CD4-positive, alpha-beta T cell treated with Interleukin-10 for 1 hour (primary cell): ENCODE measurements around the gene CD300C.
"Not testable (repeated sequence)": the region's sequence is repeated elsewhere in the genome, so short reads cannot be mapped to it uniquely, and the experiment has no call there.

Experiments used
- DNase-seq: peaks from one replicate; pipeline ENCODE4 v3.0.0-alpha.2; 2020

CD300C gene

DNA sequence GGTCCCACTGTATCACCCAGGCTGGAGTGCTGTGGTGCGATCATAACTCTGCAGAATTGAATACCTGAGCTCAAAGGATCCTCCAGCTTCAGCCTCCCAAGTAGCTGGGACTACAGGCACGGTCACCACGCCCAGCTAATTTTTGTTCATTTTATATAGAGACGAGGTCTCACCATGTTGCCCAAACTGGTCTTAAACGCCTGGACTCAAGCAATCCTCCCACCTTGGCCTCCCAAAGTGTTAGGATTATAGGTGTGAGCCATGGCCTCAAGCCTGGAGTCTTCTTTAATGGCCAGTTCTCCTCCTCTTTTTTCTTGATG, 15.1 kb downstream of the CD300C start:
- DNase-seq = no peak

GRCh38 chr17:74529243-74529642, 16.7 kb downstream of the CD300C start:
- no peak for DNase-seq

DNA sequence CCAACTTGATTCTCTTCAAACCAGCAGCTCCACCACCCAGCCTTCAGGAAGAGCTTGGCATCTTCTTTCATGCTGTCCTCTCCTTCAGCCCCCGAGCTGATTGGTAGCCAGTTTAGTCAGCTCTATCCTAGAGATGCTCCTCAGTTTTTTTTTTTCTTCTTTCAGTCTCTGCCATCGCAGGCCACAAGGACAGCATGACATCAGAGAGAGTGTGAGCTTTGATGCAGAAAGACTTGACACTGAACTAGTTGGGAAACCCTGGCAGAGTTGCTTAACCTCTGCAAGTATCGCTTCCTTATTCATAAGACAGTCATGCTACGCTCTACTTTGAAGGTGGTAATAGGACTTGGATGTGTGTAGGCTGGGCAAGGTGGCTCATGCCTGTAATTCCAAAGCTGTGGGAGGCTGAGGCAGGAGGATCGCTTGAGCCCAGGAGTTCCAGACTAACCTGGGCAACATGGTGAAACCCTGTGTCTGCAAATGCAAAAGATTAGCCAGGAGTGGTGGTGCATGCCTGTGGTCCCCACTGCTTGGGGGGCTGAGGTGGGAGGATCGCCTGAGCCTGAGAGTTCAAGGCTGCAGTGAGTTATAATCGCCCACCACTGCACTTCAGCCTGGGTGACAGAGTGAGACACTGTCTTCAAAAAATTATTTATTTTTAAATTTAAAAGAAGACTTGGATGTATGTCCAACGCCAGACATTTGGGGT, 17.3 kb downstream of the CD300C start:
- peak; percentile 23 for DNase-seq

DNA sequence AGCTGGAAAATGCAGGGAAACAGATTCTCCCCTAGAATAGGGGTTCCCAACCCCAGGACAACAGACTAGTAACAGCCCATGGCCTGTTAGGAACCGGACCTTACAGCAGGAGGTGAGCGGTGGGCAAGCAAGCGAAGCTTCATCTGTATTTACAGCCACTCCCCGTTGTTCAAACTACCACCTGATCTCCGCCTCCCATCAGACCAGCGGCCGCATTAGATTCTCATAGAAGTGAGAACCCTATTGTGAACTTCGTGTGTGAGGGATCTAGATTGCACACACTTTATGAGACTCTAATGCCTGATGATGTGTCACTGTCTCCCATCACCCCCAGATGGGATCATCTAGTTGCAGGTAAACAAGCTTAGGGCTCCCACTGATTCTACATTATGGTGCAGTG, 18.2 kb downstream of the CD300C start:
- no peak for DNase-seq

GRCh38 chr17:74527081-74527480, 18.8 kb downstream of the CD300C start:
- no peak for DNase-seq

DNA sequence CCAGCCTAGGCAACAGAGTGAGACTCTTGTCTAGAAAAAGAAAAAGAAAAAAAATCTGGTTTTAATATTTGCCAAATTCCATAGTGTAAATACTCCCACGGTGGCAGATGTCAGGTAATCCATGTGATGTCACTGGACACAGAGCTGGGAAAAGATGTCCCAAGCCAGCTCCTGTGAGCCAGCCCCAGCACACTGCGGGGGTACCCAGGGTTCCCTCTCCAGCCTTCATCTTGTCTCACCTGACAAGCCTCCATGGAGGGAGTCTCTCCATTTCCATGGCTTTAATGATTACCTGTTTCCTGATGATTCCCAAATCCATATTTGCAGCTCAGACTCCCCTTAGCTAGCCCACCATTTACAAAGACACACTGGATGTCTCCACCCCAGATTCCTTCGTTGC, 19.2 kb downstream of the CD300C start:
- DNase-seq = no peak

- DNase-seq = no peak
Measured at GRCh38 chr17:74525781-74526288, 20.1 kb downstream of the CD300C start.

- no peak for DNase-seq
Measured at GRCh38 chr17:74525465-74525725, 20.5 kb downstream of the CD300C start.

- DNase-seq = no peak
Measured at GRCh38 chr17:74524653-74525464, 21.1 kb downstream of the CD300C start.

- no peak for DNase-seq
Measured at GRCh38 chr17:74523308-74523707, 22.6 kb downstream of the CD300C start.

DNA sequence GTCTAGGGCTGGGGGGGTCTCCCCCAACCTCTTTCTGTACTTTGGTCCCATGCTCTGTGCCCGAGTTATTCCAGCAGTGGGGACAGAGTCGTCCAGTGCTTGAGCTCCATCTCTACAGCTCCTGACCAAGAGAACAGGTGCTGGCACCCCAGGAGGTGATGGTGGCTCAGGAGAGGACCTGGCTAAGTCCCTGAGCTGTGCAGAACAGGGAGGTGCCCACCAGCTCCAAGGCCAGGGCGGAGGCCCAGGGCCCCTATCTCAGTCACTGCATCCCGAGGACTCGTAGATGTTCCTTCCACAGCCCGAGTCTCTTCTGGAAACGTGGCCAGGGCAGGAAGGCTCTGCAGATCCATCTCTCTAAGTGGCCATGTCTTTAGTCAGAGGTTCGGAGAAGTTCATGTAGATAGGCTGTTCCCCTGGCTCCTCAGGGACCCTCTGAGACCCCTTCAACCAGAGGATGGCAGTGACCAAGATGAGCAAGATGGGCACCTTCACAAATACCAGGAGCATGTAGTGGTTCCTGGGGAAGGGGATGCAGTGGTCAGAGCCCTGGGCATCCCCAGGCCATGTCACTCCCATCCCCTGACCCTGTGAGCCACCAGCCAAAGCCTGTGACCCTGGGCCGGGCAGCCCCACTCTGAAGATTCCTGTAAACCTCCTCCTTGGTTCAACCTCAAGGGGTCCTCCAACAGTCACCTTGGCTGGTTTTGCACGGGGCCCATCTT, 23.4 kb downstream of the CD300C start:
- DNase-seq = no peak

- DNase-seq = peak; percentile 33
Measured at GRCh38 chr17:74521701-74522201, 24.2 kb downstream of the CD300C start.

DNA sequence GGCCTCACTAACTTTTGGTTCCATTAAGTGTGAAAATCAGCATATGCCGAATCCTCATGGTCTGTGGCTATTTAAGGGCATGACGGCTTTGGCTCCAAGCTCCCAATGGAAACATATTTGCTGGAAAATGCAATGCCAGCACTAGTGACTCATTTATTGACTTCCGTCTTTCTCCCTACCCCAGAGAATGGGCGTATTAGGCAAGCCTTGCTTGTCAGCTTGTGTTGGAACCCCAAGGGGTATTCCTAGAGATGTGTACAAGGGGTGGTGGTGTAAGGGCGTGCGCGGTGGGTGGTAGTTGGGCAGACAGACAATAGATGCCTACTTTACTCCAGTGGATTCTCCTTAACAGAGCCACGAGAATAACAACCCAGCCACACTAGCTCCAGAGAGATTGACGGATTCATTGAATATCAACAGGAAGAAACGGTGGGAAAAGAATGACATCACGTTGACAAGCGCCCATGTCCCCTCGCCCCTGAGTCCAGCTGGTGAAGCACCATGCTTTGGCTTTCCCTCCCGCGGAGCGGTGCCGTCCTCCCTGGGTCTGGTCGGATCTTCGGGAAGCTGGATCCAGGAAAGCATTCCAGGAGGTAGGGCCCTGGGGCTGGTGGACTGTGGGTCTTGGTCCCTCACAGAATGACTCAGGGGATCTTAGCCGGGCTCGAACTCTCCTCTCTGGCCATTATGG, 25.0 kb downstream of the CD300C start:
- DNase-seq = no peak

DNA sequence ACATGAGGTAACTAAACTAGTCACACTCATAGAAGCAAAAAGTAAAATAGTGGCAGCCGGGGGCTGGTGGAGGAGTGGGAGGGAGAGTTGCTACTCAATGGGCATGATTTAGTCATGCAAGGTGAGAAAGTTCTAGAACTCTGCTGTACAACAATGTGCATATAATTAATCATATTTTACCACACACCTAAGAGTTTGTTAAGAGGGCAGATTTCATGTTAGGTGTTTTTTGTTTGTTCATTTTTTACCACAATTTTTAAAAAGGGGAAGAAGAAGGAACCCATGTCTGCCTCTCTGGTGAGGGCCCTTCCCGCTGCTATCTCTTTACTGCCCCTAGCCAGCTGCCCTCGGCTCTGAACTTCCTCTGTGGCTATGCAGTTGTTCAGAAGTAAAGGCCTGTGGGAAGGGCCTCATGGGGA, 25.9 kb downstream of the CD300C start:
- DNase-seq = peak; percentile 14

DNA sequence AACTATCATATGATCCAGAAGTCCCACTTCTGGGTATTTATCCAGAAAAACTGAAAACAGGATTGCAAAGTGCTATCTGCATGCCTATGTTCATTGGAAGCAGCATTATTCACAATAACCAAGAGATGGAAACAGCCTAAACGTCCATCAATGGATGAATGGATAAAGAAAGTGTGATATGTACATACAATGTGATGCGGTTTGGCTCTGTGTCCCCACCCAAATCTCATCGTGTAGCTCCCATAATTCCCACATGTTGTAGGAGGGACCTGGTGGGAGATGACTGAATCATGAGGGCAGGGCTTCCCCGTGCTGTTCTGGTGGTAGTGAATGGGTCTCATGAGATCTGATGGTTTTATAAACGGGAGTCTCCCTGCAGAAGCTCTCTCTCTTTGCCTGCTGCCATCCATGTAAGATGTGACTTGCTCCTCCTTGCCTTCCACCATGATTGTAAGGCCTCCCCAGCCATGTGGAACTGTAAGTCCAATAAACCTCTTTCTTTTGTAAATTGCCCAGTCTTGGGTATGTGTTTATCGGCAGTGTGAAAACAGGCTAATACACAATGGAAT, 27.4 kb downstream of the CD300C start:
- not testable (repeated sequence) for DNase-seq

DNA sequence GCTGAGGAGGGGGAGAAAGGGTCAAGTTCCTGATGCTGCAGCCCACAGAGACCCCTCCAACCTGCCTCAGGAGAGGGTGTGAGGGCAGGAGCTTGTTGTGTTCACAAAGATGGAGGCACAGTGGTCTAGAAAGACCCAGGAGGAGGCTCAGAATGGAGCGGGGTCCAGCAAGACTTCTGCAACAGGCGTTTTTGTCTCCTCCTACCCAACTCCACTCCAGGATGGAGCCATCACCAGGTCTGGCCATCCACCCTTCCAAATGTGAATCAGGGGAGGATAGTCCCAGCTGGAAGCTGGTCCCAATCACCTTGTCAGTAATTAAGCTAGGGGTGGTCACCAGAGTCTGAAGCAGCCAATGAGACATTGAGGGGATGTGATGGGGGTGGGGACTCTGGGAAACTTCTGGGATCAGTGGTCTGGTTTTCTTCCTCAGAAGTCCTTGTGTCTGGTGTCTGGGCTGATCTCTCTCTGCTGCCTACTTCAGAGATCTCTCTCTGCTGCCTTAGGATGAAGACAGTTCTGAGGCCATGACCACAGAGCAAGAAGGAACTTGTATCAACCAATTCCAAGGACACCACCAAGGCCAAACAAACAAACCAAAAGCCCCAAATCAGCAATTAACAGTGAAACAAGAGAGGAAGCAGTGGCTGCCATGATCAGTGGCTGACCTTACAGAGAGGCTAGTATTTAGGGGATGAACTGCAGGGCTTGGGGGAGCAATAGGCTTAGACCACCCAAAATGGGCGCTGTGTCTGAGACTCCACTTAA, 29.2 kb downstream of the CD300C start:
- DNase-seq = no peak

DNA sequence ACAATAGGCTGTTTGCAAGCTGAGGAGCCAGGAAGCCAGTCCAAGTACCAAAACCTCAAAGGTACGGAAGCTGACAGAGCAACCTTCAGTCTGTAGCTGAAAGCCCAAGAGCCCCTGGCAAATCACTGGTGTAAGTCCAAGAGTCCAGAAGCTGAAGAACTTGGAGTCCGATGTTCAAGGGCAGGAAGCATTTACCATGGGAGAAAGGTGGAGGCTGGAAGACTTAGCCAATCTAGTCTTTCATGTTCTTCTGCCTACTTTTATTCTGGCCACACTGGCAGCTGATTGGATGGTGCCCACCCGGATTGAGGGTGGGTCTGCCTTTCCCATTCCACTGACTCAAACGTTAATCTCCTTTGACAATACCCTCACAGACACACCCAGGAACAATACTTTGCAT, 30.0 kb downstream of the CD300C start:
- DNase-seq = no peak

DNA sequence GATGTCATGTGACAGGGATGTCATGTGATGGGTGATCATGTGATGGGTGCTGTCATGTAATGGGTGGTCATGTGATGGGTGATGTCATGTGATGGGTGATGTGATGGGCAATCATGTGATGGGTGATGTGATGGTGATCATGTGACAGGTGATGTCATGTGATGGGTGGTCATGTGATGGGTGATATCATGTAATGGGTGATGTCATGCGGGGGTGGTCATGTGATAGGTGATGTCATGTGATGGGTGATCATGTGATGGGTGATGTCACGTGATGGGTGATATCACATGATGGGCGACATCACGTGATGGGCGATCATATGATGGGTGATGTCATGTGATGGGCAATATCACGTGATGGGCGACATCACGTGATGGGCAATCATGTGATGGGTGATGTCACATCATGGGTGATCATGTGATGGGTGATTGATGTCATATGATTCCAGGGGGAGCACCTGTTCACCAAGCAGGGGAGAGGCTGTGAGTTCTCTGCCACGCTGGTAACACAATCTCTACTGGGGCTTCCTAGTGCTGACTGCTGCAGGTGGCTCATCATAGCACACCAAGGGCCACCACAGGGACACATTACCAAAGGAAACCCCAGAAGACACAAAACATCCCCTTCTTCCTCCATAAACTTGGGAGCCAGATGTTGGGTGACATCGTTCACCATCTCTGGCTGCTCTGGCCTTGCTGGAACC, 31.1 kb downstream of the CD300C start:
- DNase-seq = no peak

DNA sequence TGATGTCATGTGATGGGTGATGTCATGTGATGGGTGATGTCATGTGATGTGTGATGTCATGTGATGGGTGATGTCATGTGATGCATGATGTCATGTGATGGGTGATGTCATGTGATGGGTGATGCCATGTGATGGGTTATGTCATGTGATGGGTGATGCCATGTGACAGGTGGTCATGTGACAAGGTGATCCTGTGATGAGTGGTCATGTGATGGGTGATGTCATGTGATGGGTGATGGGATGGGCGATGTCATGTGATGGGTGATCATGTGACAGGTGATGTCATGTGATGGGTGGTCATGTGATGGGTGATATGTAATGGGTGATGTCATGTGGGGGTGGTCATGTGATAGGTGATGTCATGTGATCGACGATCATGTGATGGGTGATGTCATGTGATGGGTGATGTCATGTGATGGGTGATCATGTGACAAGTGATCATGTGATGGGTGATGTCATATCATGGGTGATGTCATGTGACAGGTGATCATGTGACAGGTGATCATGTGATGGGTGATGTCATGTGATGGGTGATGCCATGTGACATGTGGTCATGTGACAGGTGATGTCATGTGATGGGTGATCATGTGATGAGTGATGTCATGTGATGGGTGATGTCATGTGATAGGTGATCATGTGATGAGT, 31.8 kb downstream of the CD300C start:
- peak; percentile 50 for DNase-seq

- DNase-seq = peak; percentile 15
Measured at GRCh38 chr17:74512624-74513091, 33.3 kb downstream of the CD300C start.

- DNase-seq = no peak
Measured at GRCh38 chr17:74512036-74512435, 33.9 kb downstream of the CD300C start.
